Activated CD8-positive, alpha-beta T cell treated with anti-CD3 and anti-CD28 coated beads for 36 hours (primary cell): ENCODE measurements around the gene HEYL. TPM values are rescaled to one million over a fixed set of nuclear protein-coding genes. Genes with fewer than 3 reads are reported as not detected.

Experiments used
- ATAC-seq: fragments of 200-7000 bp; cut with Tn5 transposase; one replicate; pipeline ENCODE4 v1.10.0; 2021; ENCODE audit warnings: mild to moderate bottlenecking, moderate library complexity
- CTCF ChIA-PET: fragments of 350-600 bp; sonication (Branson Sonifier 250); formaldehyde crosslinking; loops from one replicate; lab custom pipeline; 2021; ENCODE audit warnings: antibody characterized with exemption; lab: Charles Lee
- POLR2A ChIA-PET: fragments of 350-600 bp; sonication (Branson Sonifier 250); formaldehyde crosslinking; loops from one replicate; lab custom pipeline; 2021; ENCODE audit warnings: antibody characterized with exemption; lab: Charles Lee
- DNase-seq: peaks from one replicate; pipeline ENCODE4 v3.0.0-alpha.2; 2020
- H3K27ac Mint-ChIP-seq: one replicate; pipeline ENCODE4 v1.8.0; 2021; ENCODE audit warnings: mild to moderate bottlenecking, mixed read lengths
- H3K27me3 Mint-ChIP-seq: one replicate; pipeline ENCODE4 v1.8.0; 2021; ENCODE audit warnings: mixed read lengths
- H3K36me3 Mint-ChIP-seq: one replicate; pipeline ENCODE4 v1.8.0; 2021; ENCODE audit warnings: low read depth, mixed read lengths
- H3K4me1 Mint-ChIP-seq: one replicate; pipeline ENCODE4 v1.8.0; 2021; ENCODE audit warnings: low read depth, mixed read lengths
- H3K4me3 Mint-ChIP-seq: one replicate; pipeline ENCODE4 v1.8.0; 2021; ENCODE audit warnings: mild to moderate bottlenecking, moderate library complexity, mixed read lengths
- H3K9me3 Mint-ChIP-seq: one replicate; pipeline ENCODE4 v1.8.0; 2021; ENCODE audit warnings: mixed read lengths
- intact Hi-C: fragments of 100-400 bp; cut with micrococcal nuclease; formaldehyde crosslinking; loops from one replicate; pipeline ENCODE4 v1.10.0; 2022
- total RNA-seq, 2 experiments: library from RNA; stranded (reverse); gene quantifications; one replicate each; pipeline ENCODE4 v1.2.3, GENCODE V29; 2021
- TF ChIP-seq, protein P1 (sequence below): fragments of 200-600 bp; IDR thresholded peaks from one replicate; pipeline ENCODE4 v1.8.0; 2022; ENCODE audit warnings: antibody characterized with exemption, mild to moderate bottlenecking

The HEYL gene
- total RNA-seq, 2 experiments from 2014 or later: 0.07 TPM; not detected in 1

DNA sequence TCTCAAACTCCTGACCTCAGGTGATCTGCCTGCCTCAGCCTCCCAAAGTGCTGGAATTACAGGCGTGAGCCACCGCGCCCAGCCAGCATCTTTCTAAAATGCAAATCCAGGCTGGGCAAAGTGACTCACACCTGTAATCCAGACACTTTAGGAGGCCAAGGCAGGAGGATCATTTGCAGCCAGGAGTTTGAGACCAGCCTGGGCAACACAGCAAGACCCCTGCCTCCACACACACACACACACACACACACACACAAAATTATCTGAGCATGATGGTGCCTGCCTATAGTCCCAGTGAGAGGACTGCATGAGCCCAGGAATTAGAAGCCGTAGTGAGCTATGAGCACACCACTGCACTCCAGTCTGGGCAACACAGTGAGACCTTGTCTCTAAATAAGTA is 46.1 kb downstream of the HEYL start:
- ATAC-seq: no peak
- Mint-ChIP-seq H3K9me3 (no peaks in the 10 kb centered on the region), H3K4me1 (peaks cover 5% of the 10 kb centered on the region), H3K27ac (no peak overlapping the region), H3K27me3 (peaks cover 5% of the 10 kb centered on the region), H3K4me3 (no peak overlapping the region), H3K36me3 (no peaks in the 10 kb centered on the region)
- TF ChIP-seq, protein P1, sequence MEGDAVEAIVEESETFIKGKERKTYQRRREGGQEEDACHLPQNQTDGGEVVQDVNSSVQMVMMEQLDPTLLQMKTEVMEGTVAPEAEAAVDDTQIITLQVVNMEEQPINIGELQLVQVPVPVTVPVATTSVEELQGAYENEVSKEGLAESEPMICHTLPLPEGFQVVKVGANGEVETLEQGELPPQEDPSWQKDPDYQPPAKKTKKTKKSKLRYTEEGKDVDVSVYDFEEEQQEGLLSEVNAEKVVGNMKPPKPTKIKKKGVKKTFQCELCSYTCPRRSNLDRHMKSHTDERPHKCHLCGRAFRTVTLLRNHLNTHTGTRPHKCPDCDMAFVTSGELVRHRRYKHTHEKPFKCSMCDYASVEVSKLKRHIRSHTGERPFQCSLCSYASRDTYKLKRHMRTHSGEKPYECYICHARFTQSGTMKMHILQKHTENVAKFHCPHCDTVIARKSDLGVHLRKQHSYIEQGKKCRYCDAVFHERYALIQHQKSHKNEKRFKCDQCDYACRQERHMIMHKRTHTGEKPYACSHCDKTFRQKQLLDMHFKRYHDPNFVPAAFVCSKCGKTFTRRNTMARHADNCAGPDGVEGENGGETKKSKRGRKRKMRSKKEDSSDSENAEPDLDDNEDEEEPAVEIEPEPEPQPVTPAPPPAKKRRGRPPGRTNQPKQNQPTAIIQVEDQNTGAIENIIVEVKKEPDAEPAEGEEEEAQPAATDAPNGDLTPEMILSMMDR: no peak
- CTCF ChIA-PET: no interaction called here
- intact Hi-C loops: no loop called here
- POLR2A ChIA-PET: no interaction called here
- no peak for DNase-seq

DNA sequence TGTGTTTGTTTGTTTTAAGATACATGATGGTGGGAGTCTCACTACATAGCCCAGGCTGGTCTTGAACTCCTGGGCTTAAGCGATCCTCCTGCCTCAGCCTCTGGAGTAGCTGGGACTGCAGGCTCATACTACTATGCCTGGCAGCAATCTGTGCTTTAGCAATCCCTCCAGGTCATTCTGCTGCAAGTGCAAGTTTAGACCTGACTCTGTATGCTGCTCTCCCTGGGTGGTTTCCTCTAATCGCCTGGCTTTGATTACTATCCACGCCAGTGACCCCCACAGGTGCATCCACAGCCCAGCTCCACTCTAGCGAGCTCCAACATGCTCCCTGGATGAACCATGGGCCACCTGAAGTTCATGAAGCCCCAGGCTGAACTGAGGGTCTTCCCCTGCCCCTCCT is 47.4 kb downstream of the HEYL start:
- no peaks in the 10 kb centered on the region for H3K9me3 Mint-ChIP-seq
- ChIA-PET POLR2A (interaction anchor here (1.2 kb wide), 1 partner anchor 9 kb away, joined by 3 read pairs; no protein-coding TSS in a partner anchor), CTCF (interaction anchor here (1.2 kb wide), 2 partner anchors 12 to 14 kb away, joined by 3 read pairs; no protein-coding TSS in a partner anchor)
- DNase-seq (no peak), ATAC-seq (no peak)
- no peaks in the 10 kb centered on the region for H3K36me3 Mint-ChIP-seq
- peaks cover 5% of the 10 kb centered on the region for H3K27me3 Mint-ChIP-seq
- intact Hi-C loops: no loop called here
- no peak overlapping the region for H3K4me3 Mint-ChIP-seq
- no peak overlapping the region for H3K27ac Mint-ChIP-seq
- TF ChIP-seq, protein P1: no peak
- no peaks in the 10 kb centered on the region for H3K4me1 Mint-ChIP-seq

DNA sequence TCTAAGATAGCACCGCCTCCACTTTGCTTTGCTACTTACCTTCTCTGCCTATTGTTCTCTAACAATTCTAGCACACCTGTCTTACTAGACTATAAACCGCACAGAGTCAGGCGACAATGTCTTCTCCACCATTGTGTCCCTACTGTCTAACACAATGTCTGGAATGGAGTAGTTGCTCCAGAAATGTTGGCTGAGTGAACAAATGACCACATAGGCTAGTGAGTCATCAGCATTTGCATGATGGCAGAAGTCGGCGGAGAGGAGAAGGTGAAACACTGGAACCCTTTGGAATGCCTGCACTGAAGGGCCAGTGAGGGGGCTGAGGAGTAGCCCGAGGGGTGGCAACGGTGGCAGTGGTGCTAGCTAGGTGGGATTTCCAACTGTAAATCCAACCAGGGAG is 48.9 kb downstream of the HEYL start:
- ChIA-PET POLR2A (no interaction called here), CTCF (interaction anchor here (2.5 kb wide), 1 partner anchor 67 kb away, joined by 10 read pairs; no protein-coding TSS in a partner anchor)
- DNase-seq: no peak
- intact Hi-C loops: no loop called here
- Mint-ChIP-seq H3K27ac (no peak overlapping the region), H3K4me1 (no peaks in the 10 kb centered on the region), H3K9me3 (no peaks in the 10 kb centered on the region), H3K36me3 (no peaks in the 10 kb centered on the region), H3K27me3 (no peaks in the 10 kb centered on the region), H3K4me3 (no peak overlapping the region)
- TF ChIP-seq, protein P1: no peak
- ATAC-seq: no peak

DNA sequence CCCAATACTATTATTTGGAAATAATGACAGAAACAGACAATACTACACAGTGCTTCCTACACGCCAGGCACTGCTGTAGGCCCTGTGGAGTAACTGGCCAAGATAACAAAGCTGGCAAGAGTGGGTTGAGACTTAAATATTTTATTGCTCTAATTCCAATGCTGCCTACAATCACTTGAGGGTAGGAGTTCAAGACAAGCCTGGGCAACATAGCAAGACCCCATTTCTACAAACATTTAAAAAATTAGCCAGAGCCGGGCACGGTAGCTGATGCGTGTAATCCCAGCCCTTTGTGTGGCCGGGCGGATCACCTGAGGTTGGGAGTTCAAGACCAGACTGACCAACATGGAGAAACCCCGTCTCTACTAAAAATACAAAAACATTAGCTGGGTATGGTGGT is 53.5 kb downstream of the HEYL start:
- intact Hi-C loops: no loop called here
- Mint-ChIP-seq H3K36me3 (no peaks in the 10 kb centered on the region), H3K4me1 (no peaks in the 10 kb centered on the region), H3K9me3 (no peaks in the 10 kb centered on the region), H3K4me3 (no peak overlapping the region), H3K27ac (no peak overlapping the region), H3K27me3 (no peaks in the 10 kb centered on the region)
- TF ChIP-seq, protein P1: no peak
- ATAC-seq (no peak), DNase-seq (no peak)
- ChIA-PET CTCF (interaction anchor here (1.2 to 3.4 kb wide), 2 partner anchors 9 to 71 kb away, joined by 4 to 16 read pairs; partner anchors contain the start of gene PABPC4), POLR2A (interaction anchor here (1.9 kb wide), 1 partner anchor 9 kb away, joined by 10 read pairs; the partner anchor contains the start of gene PABPC4)

DNA sequence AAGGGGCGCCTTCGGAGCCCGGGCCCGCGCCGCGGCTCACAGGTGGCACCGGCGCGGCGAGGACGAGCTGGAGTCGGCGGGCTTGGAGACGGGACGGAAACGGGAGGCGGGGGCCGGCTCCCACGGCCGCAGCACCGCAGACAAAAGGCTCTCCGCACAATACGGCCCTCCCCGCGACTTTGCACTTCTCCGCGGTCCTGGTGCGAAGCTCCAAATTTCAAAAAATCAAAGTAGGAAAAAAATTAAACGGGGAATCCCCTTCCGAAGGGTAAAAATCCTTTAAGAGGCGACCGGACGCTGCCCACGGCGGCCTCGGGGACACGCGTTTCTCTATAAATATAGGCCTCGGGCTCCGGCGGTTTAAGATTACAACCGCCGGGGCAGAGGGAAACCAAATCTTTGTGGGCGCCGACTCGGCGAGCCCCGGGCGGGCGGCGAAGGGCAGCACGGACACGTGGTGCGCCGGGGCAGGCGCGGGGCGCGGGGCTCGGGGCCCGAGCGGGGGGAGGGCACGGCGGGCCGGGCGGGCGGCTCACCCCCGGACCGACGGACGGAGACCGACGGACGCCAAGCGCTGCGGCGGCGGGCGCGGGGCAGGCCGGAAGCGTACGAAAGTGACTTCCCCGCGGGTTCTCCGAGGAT is 63.3 kb downstream of the HEYL start:
- POLR2A ChIA-PET: interaction anchor here (0.8 to 6.2 kb wide), 16 partner anchors 8 to 281 kb away, joined by 3 to 86 read pairs (median 3); partner anchors contain the start of gene PPIE
- ATAC-seq: peak; percentile 15
- peaks cover 44% of the 10 kb centered on the region for H3K36me3 Mint-ChIP-seq

More for the DNA sequence above, 63.3 kb downstream of the HEYL start:
- no peaks in the 10 kb centered on the region for H3K27me3 Mint-ChIP-seq
- TF ChIP-seq, protein P1: no peak
- H3K4me1 Mint-ChIP-seq: peaks cover 38% of the 10 kb centered on the region
- H3K9me3 Mint-ChIP-seq: no peaks in the 10 kb centered on the region
- DNase-seq: peak; percentile 35
- CTCF ChIA-PET: interaction anchor here (0.6 to 2.8 kb wide), 7 partner anchors 13 to 721 kb away, joined by 3 to 14 read pairs (median 4); no protein-coding TSS in a partner anchor
- intact Hi-C loops: no loop called here
- peak overlapping the region; percentile 91 for H3K27ac Mint-ChIP-seq
- H3K4me3 Mint-ChIP-seq: peak overlapping the region; percentile 86
